HG03139 (cell line): ENCODE measurements around the gene SLAMF9.

Experiments used
- ATAC-seq: cut with Tn5 transposase; IDR thresholded peaks from one replicate; pipeline ENCODE4 v1.9.1; 2021; ENCODE audit not compliant: unreplicated experiment

Gene SLAMF9

GRCh38 chr1:159953536-159954515 is at the start of gene SLAMF9:
Gene SLAMF9, minus strand, starts transcription at chr1:159954237. Its CDS starts 100 bp downstream, at chr1:159954137.
- ATAC-seq: no peak

- ATAC-seq: no peak
Observed at GRCh38 chr1:160001440-160001839, 47.4 kb upstream of the SLAMF9 start.

- ATAC-seq: no peak
Observed at GRCh38 chr1:159999204-159999603, 45.2 kb upstream of the SLAMF9 start.

GRCh38 chr1:159996653-159997052 is 42.6 kb upstream of the SLAMF9 start:
- ATAC-seq: no peak

- ATAC-seq: no peak
Observed at GRCh38 chr1:159994896-159995295, 40.9 kb upstream of the SLAMF9 start.

- ATAC-seq: no peak
Observed at GRCh38 chr1:159993911-159994310, 39.9 kb upstream of the SLAMF9 start.

GRCh38 chr1:159992161-159992560 is 38.1 kb upstream of the SLAMF9 start:
- no peak for ATAC-seq

- ATAC-seq: no peak
Observed at GRCh38 chr1:159991513-159991912, 37.5 kb upstream of the SLAMF9 start.

GRCh38 chr1:159990005-159990404 is 36.0 kb upstream of the SLAMF9 start:
- no peak for ATAC-seq

GRCh38 chr1:159989581-159989980 is 35.5 kb upstream of the SLAMF9 start:
- no peak for ATAC-seq

GRCh38 chr1:159988006-159988405 is 34.0 kb upstream of the SLAMF9 start:
- ATAC-seq: no peak

GRCh38 chr1:159987186-159987585 is 33.1 kb upstream of the SLAMF9 start:
- ATAC-seq: no peak

GRCh38 chr1:159986531-159986930 is 32.5 kb upstream of the SLAMF9 start:
- ATAC-seq: no peak

GRCh38 chr1:159986093-159986492 is 32.1 kb upstream of the SLAMF9 start:
- no peak for ATAC-seq

- ATAC-seq: no peak
Observed at GRCh38 chr1:159985473-159985872, 31.4 kb upstream of the SLAMF9 start.

GRCh38 chr1:159983681-159984080 is 29.6 kb upstream of the SLAMF9 start:
- ATAC-seq: no peak

GRCh38 chr1:159982280-159982679 is 28.2 kb upstream of the SLAMF9 start:
- no peak for ATAC-seq

- ATAC-seq: no peak
Observed at GRCh38 chr1:159981351-159982055, 27.5 kb upstream of the SLAMF9 start.

GRCh38 chr1:159980786-159981185 is 26.7 kb upstream of the SLAMF9 start:
- no peak for ATAC-seq

- ATAC-seq: no peak
Observed at GRCh38 chr1:159980076-159980475, 26.0 kb upstream of the SLAMF9 start.

GRCh38 chr1:159979257-159979656 is 25.2 kb upstream of the SLAMF9 start:
- ATAC-seq: no peak

GRCh38 chr1:159978107-159978398 is 24.0 kb upstream of the SLAMF9 start:
- ATAC-seq: no peak
